Natural killer cell (primary cell): ENCODE data around the gene TUBA3D. TPM values are rescaled to one million over a fixed set of nuclear protein-coding genes. Genes with fewer than 3 reads are reported as not detected.
"Not testable (repeated sequence)": the region's sequence is repeated elsewhere in the genome, so short reads cannot be mapped to it uniquely, and the experiment has no call there.

ENCODE experiments used
- ATAC-seq, 3 donors: fragments of 150-1000 bp in 2 of 3; fragments of 200-7000 bp in 1 of 3; cut with Tn5 transposase; 1 replicate in 1 of 3; 2 replicates in 2 of 3; pipeline ENCODE4 v1.10.0; 2021; ENCODE audit warnings: mild to moderate bottlenecking in 2 of 3, moderate library complexity in 2 of 3
- DNase-seq, 2 donors: peaks; one replicate each; pipeline versions ENCODE4 v3.0.0 to v3.0.0-alpha.2; 2013 to 2021; ENCODE audit warnings: mixed read lengths in 1 of 2
- H3K27ac ChIP-seq: one replicate; pipeline ENCODE4 v1.5.1; 2013; ENCODE audit warnings: mild to moderate bottlenecking, low read length
- H3K27me3 ChIP-seq: one replicate; pipeline ENCODE4 v1.6.1; 2013; ENCODE audit warnings: low read length; ENCODE audit not compliant: control insufficient read depth, insufficient read depth
- H3K36me3 ChIP-seq: one replicate; pipeline ENCODE4 v1.6.1; 2013; ENCODE audit warnings: low read length; ENCODE audit not compliant: control insufficient read depth, insufficient read depth
- H3K4me1 ChIP-seq: one replicate; pipeline ENCODE4 v1.6.1; 2013; ENCODE audit warnings: low read length; ENCODE audit not compliant: control insufficient read depth, insufficient read depth
- H3K4me3 ChIP-seq: one replicate; pipeline ENCODE4 v1.5.1; 2013; ENCODE audit warnings: low read length
- H3K9me3 ChIP-seq: one replicate; pipeline ENCODE4 v1.6.1; 2013; ENCODE audit warnings: low read length; ENCODE audit not compliant: control insufficient read depth, insufficient read depth
- H3K27ac Mint-ChIP-seq, 2 donors: one replicate each; pipeline ENCODE4 v1.8.0; 2022; ENCODE audit warnings: mild to moderate bottlenecking in 2 of 2, mixed read lengths in 2 of 2, moderate library complexity in 1 of 2
- H3K27me3 Mint-ChIP-seq, 2 donors: one replicate each; pipeline ENCODE4 v1.8.0; 2022; ENCODE audit warnings: low read depth in 2 of 2, mixed read lengths in 2 of 2
- H3K36me3 Mint-ChIP-seq: one replicate; pipeline ENCODE4 v1.8.0; 2022; ENCODE audit warnings: mixed read lengths
- H3K4me1 Mint-ChIP-seq, 2 donors: one replicate each; pipeline ENCODE4 v1.8.0; 2022; ENCODE audit warnings: mixed read lengths in 2 of 2
- H3K4me3 Mint-ChIP-seq: one replicate; pipeline ENCODE4 v1.8.0; 2022; ENCODE audit warnings: mild to moderate bottlenecking, moderate library complexity, mixed read lengths
- H3K9me3 Mint-ChIP-seq, 2 donors: one replicate each; pipeline ENCODE4 v1.8.0; 2022; ENCODE audit warnings: mixed read lengths in 2 of 2
- WGBS: methylation state at CpG from one replicate; pipeline ENCODE4 v1.1.7; 2013; ENCODE audit warnings: missing lambda C conversion rate; ENCODE audit not compliant: insufficient coverage; 5-methylcytosine and 5-hydroxymethylcytosine counted together
- intact Hi-C: fragments of 100-400 bp; cut with micrococcal nuclease; formaldehyde crosslinking; loops from one replicate; pipeline ENCODE4 v1.14.2; 2022
- total RNA-seq, 4 donors: library from RNA; stranded (reverse); fragments of 120-200 nt in 1 of 4; gene quantifications; one replicate each; pipeline versions ENCODE4 v1.2.3 to v1.2.4, GENCODE V29; 2013 to 2022
- TF ChIP-seq, protein P1 (sequence below): fragments of 200-600 bp; IDR thresholded peaks from one replicate; pipeline ENCODE4 v1.8.0; 2022; ENCODE audit warnings: antibody characterized with exemption

Gene TUBA3D
- total RNA-seq, 3 donors from 2014 or later (not counting 1 experiment from before 2014, with no cell fraction given): not detected

- no peaks in the 10 kb centered on the region for H3K9me3 ChIP-seq
- Mint-ChIP-seq H3K4me1 (no peaks in the 10 kb centered on the region), H3K36me3 (no peaks in the 10 kb centered on the region), H3K4me3 (no peak overlapping the region), H3K27me3 (peaks cover 8 to 9% of the 10 kb centered on the region in 2 donors), H3K27ac (no peak overlapping the region), H3K9me3 (no peaks in the 10 kb centered on the region)
- H3K27me3 ChIP-seq: no peaks in the 10 kb centered on the region
- ATAC-seq: no peak
- no peak for DNase-seq
- TF ChIP-seq, protein P1, sequence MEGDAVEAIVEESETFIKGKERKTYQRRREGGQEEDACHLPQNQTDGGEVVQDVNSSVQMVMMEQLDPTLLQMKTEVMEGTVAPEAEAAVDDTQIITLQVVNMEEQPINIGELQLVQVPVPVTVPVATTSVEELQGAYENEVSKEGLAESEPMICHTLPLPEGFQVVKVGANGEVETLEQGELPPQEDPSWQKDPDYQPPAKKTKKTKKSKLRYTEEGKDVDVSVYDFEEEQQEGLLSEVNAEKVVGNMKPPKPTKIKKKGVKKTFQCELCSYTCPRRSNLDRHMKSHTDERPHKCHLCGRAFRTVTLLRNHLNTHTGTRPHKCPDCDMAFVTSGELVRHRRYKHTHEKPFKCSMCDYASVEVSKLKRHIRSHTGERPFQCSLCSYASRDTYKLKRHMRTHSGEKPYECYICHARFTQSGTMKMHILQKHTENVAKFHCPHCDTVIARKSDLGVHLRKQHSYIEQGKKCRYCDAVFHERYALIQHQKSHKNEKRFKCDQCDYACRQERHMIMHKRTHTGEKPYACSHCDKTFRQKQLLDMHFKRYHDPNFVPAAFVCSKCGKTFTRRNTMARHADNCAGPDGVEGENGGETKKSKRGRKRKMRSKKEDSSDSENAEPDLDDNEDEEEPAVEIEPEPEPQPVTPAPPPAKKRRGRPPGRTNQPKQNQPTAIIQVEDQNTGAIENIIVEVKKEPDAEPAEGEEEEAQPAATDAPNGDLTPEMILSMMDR: no peak
- WGBS: 92% methylated on average over 19 of the region's 19 CpGs
- H3K27ac ChIP-seq: no peak overlapping the region
- no peaks in the 10 kb centered on the region for H3K4me1 ChIP-seq
- intact Hi-C loops: no loop called here
- no peaks in the 10 kb centered on the region for H3K36me3 ChIP-seq
- H3K4me3 ChIP-seq: no peak overlapping the region
Observed at GRCh38 chr2:131445896-131446295, 30.0 kb upstream of the TUBA3D start.

- ATAC-seq: not testable (repeated sequence)
- 85% methylated on average over 6 of the region's 9 CpGs for WGBS
Observed at GRCh38 chr2:131447981-131448380, 27.9 kb upstream of the TUBA3D start.

GRCh38 chr2:131451265-131451949, 24.5 kb upstream of the TUBA3D start:
- H3K9me3 Mint-ChIP-seq, H3K4me3 Mint-ChIP-seq, H3K27me3 ChIP-seq, H3K36me3 Mint-ChIP-seq, H3K9me3 ChIP-seq, ATAC-seq, H3K27ac Mint-ChIP-seq, H3K4me3 ChIP-seq, intact Hi-C loops, DNase-seq, H3K4me1 ChIP-seq, H3K36me3 ChIP-seq, H3K27me3 Mint-ChIP-seq, H3K27ac ChIP-seq, H3K4me1 Mint-ChIP-seq: not testable (repeated sequence)
- WGBS: 78% methylated on average over 6 of the region's 10 CpGs

More at GRCh38 chr2:131447981-131448380, 27.9 kb upstream of the TUBA3D start:
- H3K27me3 Mint-ChIP-seq, H3K9me3 Mint-ChIP-seq, H3K4me1 ChIP-seq, H3K4me1 Mint-ChIP-seq, H3K27ac ChIP-seq, intact Hi-C loops, DNase-seq, H3K27ac Mint-ChIP-seq, H3K4me3 Mint-ChIP-seq, H3K36me3 ChIP-seq, H3K36me3 Mint-ChIP-seq, H3K27me3 ChIP-seq, H3K9me3 ChIP-seq, H3K4me3 ChIP-seq: not testable (repeated sequence)

DNA sequence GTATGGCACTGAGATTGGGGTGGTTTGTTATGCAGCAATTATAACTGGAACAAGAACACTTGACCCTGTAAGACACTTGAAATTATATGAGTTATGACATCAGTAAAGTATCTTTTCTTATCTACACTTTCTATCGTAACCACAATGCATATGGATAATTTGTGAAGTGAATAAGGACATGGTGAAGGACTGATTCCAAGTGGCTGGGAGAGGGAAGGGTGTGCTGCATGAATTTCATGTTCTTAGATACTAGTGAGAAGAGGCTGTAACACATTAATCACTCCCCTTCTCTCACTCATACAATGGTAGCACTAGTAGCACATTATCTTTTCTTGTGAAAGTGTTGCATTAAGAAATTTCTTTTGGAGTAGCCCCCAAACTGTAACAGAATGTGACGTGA, 21.0 kb upstream of the TUBA3D start:
- H3K27ac Mint-ChIP-seq, H3K4me3 Mint-ChIP-seq, H3K36me3 ChIP-seq, H3K4me1 ChIP-seq, H3K27me3 Mint-ChIP-seq, H3K27me3 ChIP-seq, ATAC-seq, H3K4me3 ChIP-seq, H3K36me3 Mint-ChIP-seq, H3K9me3 ChIP-seq, DNase-seq, H3K9me3 Mint-ChIP-seq, H3K4me1 Mint-ChIP-seq, H3K27ac ChIP-seq, intact Hi-C loops: not testable (repeated sequence)
- no CpG with 5 or more reads among the region's 2 CpGs for WGBS

DNA sequence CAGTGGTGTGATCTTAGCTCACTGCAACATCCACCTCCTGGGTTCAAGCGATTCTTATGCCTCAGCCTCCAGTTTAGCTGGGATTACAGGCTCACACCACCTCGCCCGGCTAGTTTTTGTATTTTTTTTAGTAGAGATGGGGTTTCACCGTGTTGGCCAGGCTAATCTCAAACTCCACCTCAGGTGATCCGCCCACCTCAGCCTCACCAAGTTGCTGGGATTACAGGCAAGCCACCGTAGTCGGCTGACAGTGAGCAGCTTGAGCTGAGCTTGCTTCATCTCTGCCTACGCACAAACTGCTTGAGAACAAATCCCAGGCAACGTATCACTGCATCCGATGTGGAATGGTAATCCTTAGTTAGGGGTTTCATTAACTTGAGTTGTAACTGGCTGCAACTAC, 8.2 kb upstream of the TUBA3D start:
- H3K9me3 Mint-ChIP-seq, ATAC-seq, H3K4me3 ChIP-seq, H3K4me1 Mint-ChIP-seq, H3K9me3 ChIP-seq, H3K4me3 Mint-ChIP-seq, H3K36me3 ChIP-seq, H3K27me3 Mint-ChIP-seq, DNase-seq, H3K27ac Mint-ChIP-seq, H3K27ac ChIP-seq, intact Hi-C loops, H3K36me3 Mint-ChIP-seq, H3K4me1 ChIP-seq, H3K27me3 ChIP-seq: not testable (repeated sequence)
- 95% methylated on average over 7 of the region's 10 CpGs for WGBS

- H3K36me3 Mint-ChIP-seq, intact Hi-C loops, H3K9me3 ChIP-seq, H3K4me3 Mint-ChIP-seq, H3K27ac ChIP-seq, H3K4me1 ChIP-seq, H3K9me3 Mint-ChIP-seq, ATAC-seq, H3K4me3 ChIP-seq, H3K36me3 ChIP-seq, H3K27me3 Mint-ChIP-seq, H3K27ac Mint-ChIP-seq, H3K4me1 Mint-ChIP-seq, DNase-seq, H3K27me3 ChIP-seq: not testable (repeated sequence)
- 100% methylated on average over 3 of the region's 3 CpGs for WGBS
Observed at GRCh38 chr2:131470944-131471343, 5.0 kb upstream of the TUBA3D start.

GRCh38 chr2:131471624-131472023, 4.3 kb upstream of the TUBA3D start:
- H3K9me3 ChIP-seq, H3K36me3 ChIP-seq, H3K27me3 ChIP-seq, H3K27me3 Mint-ChIP-seq, H3K27ac ChIP-seq, H3K9me3 Mint-ChIP-seq, intact Hi-C loops, H3K4me3 ChIP-seq, H3K4me1 ChIP-seq, H3K4me3 Mint-ChIP-seq, H3K36me3 Mint-ChIP-seq, H3K4me1 Mint-ChIP-seq, DNase-seq: not testable (repeated sequence)
- peak in 1 of 3 donors; percentile 21 for ATAC-seq
- H3K27ac Mint-ChIP-seq: peak overlapping the region in 1 of 2 donors; percentile 48
- 98% methylated on average over 2 of the region's 8 CpGs for WGBS
